ENCODE results near the gene GIMAP8.

- TF ChIP-seq POLR2A (IDR thresholded peaks at IDR 0.05) = no peak
- TF ChIP-seq CTCF (IDR thresholded peaks at IDR 0.05) = no peak
These were observed 66.7 kb downstream of the GIMAP8 start for GRCh38 chr7:150516956-150517745.

All from heart left ventricle (tissue), 13 donors.